Measurements from ENCODE around the gene SYP.

The SYP gene

GRCh38 chrX:49205443-49205842 is 5.5 kb upstream of the SYP start:
- no peak for TF ChIP-seq CTCF (IDR thresholded peaks at IDR 0.05; ENCODE audit: control insufficient read depth, insufficient read depth, low read depth, low read length, missing control alignments)
- no peak overlapping the region for H3K4me3 ChIP-seq (ENCODE audit: control insufficient read depth, low read depth, low read length)
- no peak for DNase-seq (ENCODE audit: low read depth)

GRCh38 chrX:49204709-49205108 is 4.7 kb upstream of the SYP start:
- no peak for TF ChIP-seq CTCF (IDR thresholded peaks at IDR 0.05; ENCODE audit: control insufficient read depth, insufficient read depth, low read depth, low read length, missing control alignments)
- H3K4me3 ChIP-seq (ENCODE audit: control insufficient read depth, low read depth, low read length): no peak overlapping the region

GRCh38 chrX:49204017-49204416 is 4.0 kb upstream of the SYP start:
- no peak for TF ChIP-seq CTCF (IDR thresholded peaks at IDR 0.05; ENCODE audit: control insufficient read depth, insufficient read depth, low read depth, low read length, missing control alignments)
- H3K4me3 ChIP-seq (ENCODE audit: control insufficient read depth, low read depth, low read length): no peak overlapping the region
- DNase-seq (ENCODE audit: low read depth): no peak

More at GRCh38 chrX:49204709-49205108, 4.7 kb upstream of the SYP start:
- no peak for DNase-seq (ENCODE audit: low read depth)

- no peak overlapping the region for H3K4me3 ChIP-seq (ENCODE audit: control insufficient read depth, low read depth, low read length)
- TF ChIP-seq CTCF (IDR thresholded peaks at IDR 0.05; ENCODE audit: control insufficient read depth, insufficient read depth, low read depth, low read length, missing control alignments): no peak
- no peak for DNase-seq (ENCODE audit: low read depth)
These were observed 3.5 kb upstream of the SYP start for GRCh38 chrX:49203536-49203935.

GRCh38 chrX:49202022-49202421 is 2.0 kb upstream of the SYP start:
- no peak for DNase-seq (ENCODE audit: low read depth)
- TF ChIP-seq CTCF (IDR thresholded peaks at IDR 0.05; ENCODE audit: control insufficient read depth, insufficient read depth, low read depth, low read length, missing control alignments): no peak
- H3K4me3 ChIP-seq (ENCODE audit: control insufficient read depth, low read depth, low read length): no peak overlapping the region

- DNase-seq (ENCODE audit: low read depth): no peak
- H3K4me3 ChIP-seq (ENCODE audit: control insufficient read depth, low read depth, low read length): no peak overlapping the region
- no peak for TF ChIP-seq CTCF (IDR thresholded peaks at IDR 0.05; ENCODE audit: control insufficient read depth, insufficient read depth, low read depth, low read length, missing control alignments)
These were observed 738 bp downstream of the SYP start for GRCh38 chrX:49199315-49199595.
